Osteocyte (in vitro differentiated cells): ENCODE measurements around the gene PPP1R13L. TPM values are rescaled to one million over a fixed set of nuclear protein-coding genes. Genes with fewer than 3 reads are reported as not detected.

Source experiments
- DNase-seq: peaks from one replicate; pipeline ENCODE4 v3.0.0; 2021; ENCODE audit warnings: mixed read lengths; ENCODE audit not compliant: unreplicated experiment; ENCODE audit errors: extremely low spot score
- H3K27ac Mint-ChIP-seq: one replicate; pipeline ENCODE4 v1.8.0; 2021; ENCODE audit warnings: mild to moderate bottlenecking, mixed read lengths; ENCODE audit not compliant: unreplicated experiment
- H3K27me3 Mint-ChIP-seq: one replicate; pipeline ENCODE4 v1.8.0; 2021; ENCODE audit warnings: mixed read lengths; ENCODE audit not compliant: unreplicated experiment
- H3K36me3 Mint-ChIP-seq: one replicate; pipeline ENCODE4 v1.8.0; 2021; ENCODE audit warnings: mixed read lengths; ENCODE audit not compliant: unreplicated experiment
- H3K4me1 Mint-ChIP-seq: one replicate; pipeline ENCODE4 v1.8.0; 2021; ENCODE audit warnings: mixed read lengths; ENCODE audit not compliant: unreplicated experiment
- H3K4me3 Mint-ChIP-seq: one replicate; pipeline ENCODE4 v1.8.0; 2021; ENCODE audit warnings: mild to moderate bottlenecking, moderate library complexity, mixed read lengths; ENCODE audit not compliant: unreplicated experiment
- H3K9me3 Mint-ChIP-seq: one replicate; pipeline ENCODE4 v1.8.0; 2021; ENCODE audit warnings: mixed read lengths; ENCODE audit not compliant: unreplicated experiment
- CTCF ChIP-seq: fragments of 200-600 bp; sonication (generic); IDR thresholded peaks from 2 replicates; pipeline ENCODE4 v1.5.0; 2021; ENCODE audit warnings: antibody characterized with exemption, mild to moderate bottlenecking, moderate library complexity
- total RNA-seq: library from RNA; stranded (reverse); gene quantifications from 2 replicates; pipeline ENCODE4 v1.2.1, GENCODE V29; 2021

Gene PPP1R13L
- total RNA-seq, 1 donor from 2014 or later = 53.5 TPM

GRCh38 chr19:45448887-45449299 is 44.0 kb upstream of the PPP1R13L start:
- Mint-ChIP-seq H3K36me3 (no peaks in the 10 kb centered on the region), H3K4me1 (peaks cover 32% of the 10 kb centered on the region), H3K27ac (peak overlapping the region; percentile 65), H3K9me3 (no peaks in the 10 kb centered on the region), H3K27me3 (no peaks in the 10 kb centered on the region), H3K4me3 (peak overlapping the region; percentile 59)
- no peak for DNase-seq
- TF ChIP-seq CTCF = no peak

GRCh38 chr19:45448425-45448756 is 43.5 kb upstream of the PPP1R13L start:
- Mint-ChIP-seq H3K27ac (no peak overlapping the region), H3K27me3 (no peaks in the 10 kb centered on the region), H3K9me3 (no peaks in the 10 kb centered on the region), H3K4me1 (peaks cover 32% of the 10 kb centered on the region), H3K36me3 (no peaks in the 10 kb centered on the region), H3K4me3 (no peak overlapping the region)
- no peak for TF ChIP-seq CTCF
- DNase-seq = no peak

- H3K27me3 Mint-ChIP-seq = no peaks in the 10 kb centered on the region
- H3K27ac Mint-ChIP-seq = peak overlapping the region; percentile 23
- H3K36me3 Mint-ChIP-seq = no peaks in the 10 kb centered on the region
- H3K4me1 Mint-ChIP-seq = peaks cover 42% of the 10 kb centered on the region
- no peak for TF ChIP-seq CTCF
- H3K4me3 Mint-ChIP-seq = no peak overlapping the region
- no peaks in the 10 kb centered on the region for H3K9me3 Mint-ChIP-seq
- DNase-seq = no peak
These were observed 42.1 kb upstream of the PPP1R13L start for GRCh38 chr19:45446944-45447343.

- Mint-ChIP-seq H3K4me1 (peaks cover 36% of the 10 kb centered on the region), H3K9me3 (no peaks in the 10 kb centered on the region), H3K27ac (peak overlapping the region; percentile 19), H3K27me3 (no peaks in the 10 kb centered on the region), H3K36me3 (no peaks in the 10 kb centered on the region), H3K4me3 (no peak overlapping the region)
- peak; percentile 57 for TF ChIP-seq CTCF
- DNase-seq = no peak
These were observed 41.4 kb upstream of the PPP1R13L start for GRCh38 chr19:45446295-45446694.

GRCh38 chr19:45445139-45445538 is 40.3 kb upstream of the PPP1R13L start:
- no peaks in the 10 kb centered on the region for H3K27me3 Mint-ChIP-seq
- H3K4me3 Mint-ChIP-seq = peak overlapping the region; percentile 22
- H3K36me3 Mint-ChIP-seq = no peaks in the 10 kb centered on the region
- H3K27ac Mint-ChIP-seq = peak overlapping the region; percentile 96
- H3K9me3 Mint-ChIP-seq = no peaks in the 10 kb centered on the region
- DNase-seq = no peak
- peaks cover 35% of the 10 kb centered on the region for H3K4me1 Mint-ChIP-seq
- no peak for TF ChIP-seq CTCF
